H54 (cell line): ENCODE measurements around the gene CCDC88C.

ENCODE experiments used
- DNase-seq: peaks from one replicate; pipeline ENCODE4 v3.0.0; 2011; ENCODE audit warnings: low spot score, mixed read lengths; ENCODE audit not compliant: insufficient read length
- FAIRE-seq: peaks from 3 replicates; lab custom pipeline; 2011; peaks lifted over from hg19 to GRCh38; lab: Jason Lieb, UNC
- POLR2A ChIP-seq: IDR thresholded peaks from 2 replicates; pipeline ENCODE4 v1.6.1; 2011; ENCODE audit warnings: low read depth, mild to moderate bottlenecking, low read length

The CCDC88C gene

DNA sequence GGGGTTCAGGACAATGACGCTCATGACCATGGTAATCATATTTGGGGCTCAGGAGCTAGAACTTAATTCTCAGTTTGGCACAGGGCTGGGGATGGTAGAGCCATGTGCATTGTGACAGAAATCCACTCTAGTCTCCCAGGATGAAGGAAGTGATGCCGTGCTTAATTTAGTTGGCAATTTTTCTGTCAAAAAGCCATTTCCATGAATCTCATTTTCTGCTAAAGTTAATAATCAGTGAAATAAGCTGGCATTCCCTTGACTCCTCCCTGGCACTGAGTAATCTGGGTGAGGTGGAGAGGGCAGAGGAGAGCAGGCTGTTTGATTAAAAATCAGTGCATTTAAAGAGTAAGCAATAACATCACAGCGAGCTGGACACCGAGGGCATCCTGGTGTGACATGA lies 128.2 kb downstream of the CCDC88C start:
- FAIRE-seq (no peak), DNase-seq (no peak)
- TF ChIP-seq POLR2A: no peak

- DNase-seq (no peak), FAIRE-seq (no peak)
- no peak for TF ChIP-seq POLR2A
Measured at GRCh38 chr14:91288876-91289275, 128.7 kb downstream of the CCDC88C start.

DNA sequence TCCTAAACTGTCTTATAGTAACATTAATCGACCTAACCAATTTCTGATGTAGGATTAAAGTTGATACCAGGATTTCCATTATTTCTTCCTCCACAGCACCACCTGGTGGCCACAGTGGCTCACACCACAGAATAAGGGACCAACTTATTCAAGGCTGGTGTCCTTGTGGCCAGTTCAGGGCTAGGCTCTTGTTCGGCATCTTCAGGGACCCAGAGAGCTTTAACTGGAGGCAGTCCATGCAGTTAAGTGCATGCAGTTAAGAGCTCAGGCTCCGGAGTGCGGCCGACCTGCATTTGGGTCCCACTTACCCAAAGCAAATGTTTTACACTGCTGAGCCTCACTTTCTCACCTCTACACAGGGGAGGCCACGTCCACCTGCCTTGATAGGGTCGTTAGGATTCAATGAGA lies 131.1 kb downstream of the CCDC88C start:
- TF ChIP-seq POLR2A: no peak
- DNase-seq (peak; percentile 61), FAIRE-seq (peak; percentile 91)

- FAIRE-seq (peak; percentile 93), DNase-seq (peak; percentile 49)
- no peak for TF ChIP-seq POLR2A
Measured at GRCh38 chr14:91284791-91285548, 132.7 kb downstream of the CCDC88C start.

DNA sequence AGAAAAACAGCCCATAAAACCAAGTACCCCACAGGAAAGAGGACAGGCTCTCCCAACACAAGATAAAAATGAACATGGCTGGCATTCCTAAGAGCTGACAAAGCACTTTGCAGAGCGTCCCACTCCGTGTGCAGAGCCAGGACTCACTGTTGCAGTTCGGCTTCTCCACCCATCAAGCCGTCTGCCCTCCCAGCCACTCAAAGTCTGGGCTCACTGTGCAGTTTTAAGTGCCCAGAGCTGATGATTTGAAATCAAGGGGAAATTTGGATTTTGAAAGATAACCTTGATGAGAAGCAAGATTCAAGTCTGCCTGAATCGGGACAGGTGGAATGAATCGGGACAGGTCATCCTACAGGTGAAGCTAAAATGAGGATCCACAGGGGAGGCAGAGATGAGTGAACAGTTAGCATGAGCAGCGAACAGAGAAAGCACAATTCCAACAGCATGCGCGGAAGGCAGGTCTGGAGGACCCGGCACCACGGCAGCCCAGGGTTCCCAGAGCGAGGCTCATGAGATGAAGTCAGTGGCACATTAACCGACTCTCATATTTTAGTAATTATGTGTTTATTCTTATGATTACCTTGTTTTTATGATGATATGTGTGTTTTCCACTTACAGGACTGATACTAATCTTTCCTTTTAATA lies 133.4 kb downstream of the CCDC88C start:
- FAIRE-seq: peak; percentile 93
- peak; percentile 87 for DNase-seq
- no peak for TF ChIP-seq POLR2A

GRCh38 chr14:91283666-91284065 lies 134.0 kb downstream of the CCDC88C start:
- no peak for TF ChIP-seq POLR2A
- DNase-seq: peak; percentile 46
- no peak for FAIRE-seq

- no peak for TF ChIP-seq POLR2A
- no peak for FAIRE-seq
- DNase-seq: no peak
Measured at GRCh38 chr14:91282954-91283645, 134.5 kb downstream of the CCDC88C start.

DNA sequence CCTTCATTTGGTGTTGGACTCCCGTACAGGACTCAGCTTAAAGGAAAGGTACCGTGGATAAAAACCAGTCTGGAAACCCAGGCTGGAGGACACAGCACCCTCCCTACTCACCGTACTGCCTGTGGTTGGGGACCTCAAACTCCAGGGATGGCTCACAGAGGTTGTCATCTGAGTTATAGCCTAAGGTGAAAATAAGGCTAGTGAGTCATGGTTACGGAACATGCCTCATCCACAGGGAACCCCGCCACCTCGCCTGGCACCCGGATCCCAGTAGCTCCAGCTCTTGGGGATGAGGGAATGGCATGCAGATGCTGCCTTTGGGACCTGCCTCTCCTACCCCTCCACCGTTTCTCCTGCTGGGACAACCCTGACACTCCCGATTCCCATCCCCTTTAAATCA lies 136.3 kb downstream of the CCDC88C start:
- FAIRE-seq (peak; percentile 99), DNase-seq (peak; percentile 97)
- TF ChIP-seq POLR2A: no peak

DNA sequence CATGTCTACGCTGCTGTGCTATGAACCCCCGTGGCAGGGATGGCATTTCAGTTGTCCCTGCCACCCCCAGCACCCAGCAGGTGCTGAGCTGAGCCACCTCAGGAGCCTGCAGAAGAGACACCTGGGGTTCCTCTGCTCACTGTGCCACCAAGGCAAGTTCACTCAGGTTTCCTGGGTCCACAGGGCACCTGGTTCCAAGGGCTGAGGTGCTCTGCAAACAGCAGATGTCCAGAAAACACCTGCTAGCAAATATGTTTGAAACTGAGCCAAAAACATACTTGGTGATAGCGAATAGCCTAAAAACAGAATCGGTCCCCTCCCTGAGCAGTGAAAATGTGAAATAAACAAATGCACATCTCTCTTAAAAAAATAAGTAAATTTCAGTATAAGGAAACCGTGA lies 137.5 kb downstream of the CCDC88C start:
- FAIRE-seq (no peak), DNase-seq (no peak)
- no peak for TF ChIP-seq POLR2A

- FAIRE-seq (no peak), DNase-seq (no peak)
- no peak for TF ChIP-seq POLR2A
Measured at GRCh38 chr14:91279354-91279753, 138.3 kb downstream of the CCDC88C start.

DNA sequence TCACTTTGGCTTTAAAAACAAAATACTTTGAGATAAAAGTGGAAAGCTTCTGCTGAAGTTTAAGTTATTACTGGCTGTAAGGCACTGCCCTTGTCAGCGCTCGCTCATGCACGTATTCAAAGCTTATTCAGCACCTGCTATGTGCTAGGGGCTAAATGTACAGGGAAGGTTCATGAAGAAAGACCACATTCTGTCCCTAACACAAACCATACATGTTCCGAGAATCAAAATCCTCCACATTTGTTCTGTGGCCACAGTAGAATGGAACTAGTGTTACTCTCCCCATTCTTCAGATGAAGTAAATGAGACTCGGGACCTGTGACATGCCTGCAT lies 139.3 kb downstream of the CCDC88C start:
- no peak for FAIRE-seq
- no peak for TF ChIP-seq POLR2A
- DNase-seq: no peak

GRCh38 chr14:91277546-91278382 lies 139.9 kb downstream of the CCDC88C start:
- no peak for FAIRE-seq
- no peak for DNase-seq
- no peak for TF ChIP-seq POLR2A

DNA sequence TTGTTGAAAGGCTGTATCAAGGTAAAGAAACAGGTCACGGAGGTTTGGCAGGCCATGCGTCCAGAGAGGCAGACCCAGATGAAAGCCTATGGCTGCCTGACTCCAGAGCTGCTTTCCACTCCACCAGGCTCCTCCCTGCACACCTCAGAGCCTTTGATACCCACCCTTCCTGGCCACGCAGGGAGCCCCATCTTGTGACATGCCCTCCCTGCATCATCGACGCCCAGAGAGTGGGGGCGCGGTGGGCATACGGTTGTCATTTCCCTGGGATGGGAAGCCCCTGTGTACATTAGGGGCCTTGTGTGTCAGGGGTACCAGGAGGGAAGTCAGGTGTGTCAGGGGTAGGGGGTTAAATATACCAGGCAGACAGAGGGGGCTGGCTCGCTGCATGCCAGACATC lies 142.8 kb downstream of the CCDC88C start:
- DNase-seq: no peak
- TF ChIP-seq POLR2A: no peak
- no peak for FAIRE-seq

DNA sequence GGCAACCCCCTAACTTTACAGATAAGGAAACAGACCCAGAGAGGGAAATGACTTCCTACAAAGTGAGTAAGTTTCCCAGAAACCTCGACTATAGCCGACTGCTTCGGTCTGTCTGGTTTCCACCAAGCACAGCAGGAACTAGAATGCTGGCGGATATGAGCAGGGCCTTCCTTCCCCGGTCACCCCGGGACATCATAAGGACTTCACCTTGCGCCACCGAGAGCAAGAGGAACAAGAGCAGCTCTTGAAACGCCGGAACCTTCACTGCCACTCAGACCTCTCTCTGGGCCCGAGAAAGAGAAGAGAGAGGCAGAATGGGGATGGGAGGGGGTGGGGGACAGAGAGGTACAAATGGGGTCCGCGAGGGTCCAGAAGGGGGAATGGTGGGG lies 143.7 kb downstream of the CCDC88C start:
- DNase-seq (no peak), FAIRE-seq (no peak)
- no peak for TF ChIP-seq POLR2A
